GM12878 (cell line): Measurements from ENCODE around the gene GPC6. TPM values are rescaled to one million over a fixed set of nuclear protein-coding genes. Genes with fewer than 3 reads are reported as not detected.

Experiments
- ATAC-seq: fragments of 200-7000 bp; cut with Tn5 transposase; 3 replicates; pipeline ENCODE4 v1.9.1; 2020; ENCODE audit warnings: mild to moderate bottlenecking, moderate library complexity
- BruUV-seq: library from RNA; stranded (reverse); fragments of 400-500 nt; replicated peaks from 2 replicates; lab custom pipeline; 2021; lab: Mats Ljungman, UMichigan
- CTCF ChIA-PET: fragments of 300-600 bp; sonication (Branson Sonifier 250); formaldehyde crosslinking; extraction: SDS; loops from one replicate; lab custom pipeline; 2021; ENCODE audit warnings: inconsistent platforms; lab: Yijun Ruan, JAX
- POLR2A ChIA-PET: fragments of 350-600 bp; formaldehyde crosslinking; extraction: SDS; loops from one replicate; lab custom pipeline; 2021; ENCODE audit warnings: inconsistent platforms; lab: Charles Lee
- RAD21 ChIA-PET: fragments of 300-600 bp; sonication (Branson Sonifier 250); formaldehyde crosslinking; loops from one replicate; lab custom pipeline; 2023; ENCODE audit warnings: antibody characterized with exemption; ENCODE audit not compliant: unreplicated experiment; lab: Charles Lee
- SMC1A ChIA-PET: fragments of 300-600 bp; sonication (Branson Sonifier 250); formaldehyde crosslinking; loops from one replicate; lab custom pipeline; 2023; ENCODE audit not compliant: unreplicated experiment, uncharacterized antibody; lab: Charles Lee
- DNase-seq: peaks from one replicate; pipeline ENCODE4 v3.0.0-alpha.2; 2011; ENCODE audit warnings: low read depth, low spot score
- FAIRE-seq: peaks from 3 replicates; lab custom pipeline; 2011; peaks lifted over from hg19 to GRCh38; lab: Jason Lieb, UNC
- H2AFZ ChIP-seq: 2 replicates; pipeline ENCODE4 v1.6.0; 2011; ENCODE audit warnings: low read depth, low read length, control low read depth; ENCODE audit not compliant: control insufficient read depth
- H3K27ac ChIP-seq: 2 replicates; pipeline ENCODE4 v1.5.1; 2011; ENCODE audit warnings: control low read depth; ENCODE audit not compliant: control insufficient read depth, insufficient read depth
- H3K27me3 ChIP-seq, 2 experiments: replicated peaks in 1 of 2; 2 replicates each; pipeline versions ENCODE4 v1.6.0 to v1.6.1; 2011; ENCODE audit warnings: low read length in 1 of 2; ENCODE audit not compliant: control insufficient read depth in 2 of 2, insufficient read depth in 2 of 2
- H3K36me3 ChIP-seq, 2 experiments: 2 replicates each; pipeline ENCODE4 v1.5.1; 2011; ENCODE audit warnings: low read length in 1 of 2; ENCODE audit not compliant: control insufficient read depth in 2 of 2, insufficient read depth in 2 of 2
- H3K4me1 ChIP-seq: 2 replicates; pipeline ENCODE4 v1.6.1; 2011; ENCODE audit warnings: mild to moderate bottlenecking, low read length, moderate library complexity, mixed read lengths; ENCODE audit not compliant: control insufficient read depth, insufficient read depth
- H3K4me2 ChIP-seq: 2 replicates; pipeline ENCODE4 v1.6.0; 2011; ENCODE audit warnings: control low read depth; ENCODE audit not compliant: control insufficient read depth, insufficient read depth
- H3K4me3 ChIP-seq: fragments of 200-600 bp; sonication (generic); 2 replicates; pipeline ENCODE4 v1.5.1; 2016
- H3K79me2 ChIP-seq: 2 replicates; pipeline ENCODE4 v1.6.0; 2011; ENCODE audit warnings: low read length; ENCODE audit not compliant: control insufficient read depth, insufficient read depth
- H3K9ac ChIP-seq: 2 replicates; pipeline ENCODE4 v1.8.0; 2011; ENCODE audit warnings: low read length, control low read depth, mixed read lengths; ENCODE audit not compliant: control insufficient read depth, insufficient read depth
- H3K9me3 ChIP-seq: replicated peaks from 3 replicates; pipeline ENCODE4 v1.5.1; 2011; ENCODE audit warnings: mild to moderate bottlenecking, low read length; ENCODE audit not compliant: control insufficient read depth, insufficient read depth
- H4K20me1 ChIP-seq: 2 replicates; pipeline ENCODE4 v1.6.0; 2011; ENCODE audit not compliant: control insufficient read depth, insufficient read depth
- MXI1 ChIP-seq: fragments of 150-350 bp; IDR thresholded peaks from 2 replicates; pipeline ENCODE4 v1.6.1; 2011; ENCODE audit warnings: low read depth, mild to moderate bottlenecking, inconsistent platforms, low read length, improper control_type of control experiment
- NR2C2 ChIP-seq: IDR thresholded peaks from 2 replicates; pipeline ENCODE4 v1.6.1; 2011; ENCODE audit warnings: borderline replicate concordance, low read depth; ENCODE audit not compliant: control insufficient read depth, insufficient read length
- SPI1 ChIP-seq: IDR thresholded peaks from 2 replicates; pipeline ENCODE4 v1.6.1; 2011; ENCODE audit warnings: low read depth, mild to moderate bottlenecking, low read length, moderate library complexity, borderline replicate concordance; ENCODE audit not compliant: insufficient read depth
- TAF1 ChIP-seq: IDR thresholded peaks from 2 replicates; pipeline ENCODE4 v1.6.1; 2011; ENCODE audit warnings: mild to moderate bottlenecking, low read depth, low read length, borderline replicate concordance
- TCF3 ChIP-seq: IDR thresholded peaks from 2 replicates; pipeline ENCODE4 v1.6.1; 2012; ENCODE audit warnings: low read depth, mild to moderate bottlenecking, low read length, borderline replicate concordance; ENCODE audit not compliant: insufficient read depth
- ZBTB4 ChIP-seq: fragments of 450-650 bp; formaldehyde crosslinking; IDR thresholded peaks from 2 replicates; pipeline ENCODE4 v1.4.0; 2022; ENCODE audit warnings: mild to moderate bottlenecking, moderate library complexity
- in situ Hi-C: fragments of 300-500 bp; cut with MboI; formaldehyde crosslinking; loops from 9 replicates; pipeline ENCODE4 v1.14.3; 2018; ENCODE audit warnings: mixed read lengths
- intact Hi-C: fragments of 100-400 bp; cut with micrococcal nuclease; formaldehyde crosslinking; loops from one replicate; pipeline ENCODE4 v1.14.2; 2022; ENCODE audit not compliant: unreplicated experiment
- polyA plus RNA-seq, 11 experiments: library from polyadenylated mRNA; depleted of rRNA in 4 of 11; unstranded in 6 of 11; stranded (reverse) in 5 of 11; fragments of >200 nt; fragmentation: Nextera tagmentation in 4 of 11; fragmentation: Illumina TruSeq in 1 of 11; extraction: Ambion mirVana in 4 of 11; extraction: Trizol in 1 of 11; gene quantifications; 1 replicate in 1 of 11; 2 replicates in 10 of 11; pipeline versions ENCODE4 v1.2.1 to v1.2.3, GENCODE V29; 2011 to 2016; ENCODE audit warnings: inconsistent platforms in 2 of 11, missing spikeins in 2 of 11, low read depth in 1 of 11
- total RNA-seq, 4 experiments: library from RNA; depleted of rRNA in 3 of 4; stranded (reverse); fragments of >200 nt in 3 of 4; fragmentation: Illumina TruSeq in 1 of 4; extraction: Trizol in 1 of 4; gene quantifications; 2 replicates each; pipeline versions ENCODE4 v1.2.1 to v1.2.3, GENCODE V29; 2013 to 2021
- TF ChIP-seq, protein P1 (sequence below): fragments of 150-350 bp; IDR thresholded peaks from 2 replicates; pipeline ENCODE4 v1.6.1; 2016; ENCODE audit warnings: low read depth, low read length
- TF ChIP-seq, protein P2 (sequence below): fragments of 450-650 bp; IDR thresholded peaks from 2 replicates; pipeline ENCODE4 v1.6.1; 2016; ENCODE audit warnings: mild to moderate bottlenecking
- TF ChIP-seq, protein P3 (sequence below): fragments of 150-350 bp; IDR thresholded peaks from 2 replicates; pipeline ENCODE4 v1.6.1; 2014; ENCODE audit warnings: mild to moderate bottlenecking, low read depth, low read length
- TF ChIP-seq, protein P4 (sequence below): fragments of 450-650 bp; IDR thresholded peaks from 2 replicates; pipeline ENCODE4 v1.6.1; 2017; ENCODE audit warnings: low read depth, mild to moderate bottlenecking, moderate library complexity

Gene GPC6
- total and polyA plus RNA-seq, 10 of the 15 experiments (the other 5 are each of a cell fraction or from before 2014, with no cell fraction given) = 0.03 to 0.04 (median 0.03) TPM; not detected in 7

GRCh38 chr13:94417294-94417693 lies 1190.7 kb downstream of the GPC6 start:
- H3K79me2 ChIP-seq = no peaks in the 10 kb centered on the region
- H3K27ac ChIP-seq = no peak overlapping the region
- SMC1A ChIA-PET = interaction anchor here (1.0 to 2.3 kb wide), 2 partner anchors 11 to 200 kb away, joined by 4 to 8 read pairs; no protein-coding TSS in a partner anchor
- POLR2A ChIA-PET = no interaction called here
- intact Hi-C loops (no loop called here), in situ Hi-C loops (no loop called here)
- FAIRE-seq (no peak), DNase-seq (no peak), ATAC-seq (no peak)
- no peaks in the 10 kb centered on the region for H3K27me3 ChIP-seq
- H3K36me3 ChIP-seq = no peaks in the 10 kb centered on the region
- no peaks in the 10 kb centered on the region for H4K20me1 ChIP-seq
- no TSS peak for BruUV-seq
- no peak overlapping the region for H3K4me2 ChIP-seq
- H3K4me3 ChIP-seq = no peak overlapping the region
- no peaks in the 10 kb centered on the region for H3K9me3 ChIP-seq
- no peak overlapping the region for H3K9ac ChIP-seq
- RAD21 ChIA-PET = interaction anchor here (0.6 to 0.8 kb wide), 2 partner anchors 11 to 202 kb away, joined by 3 read pairs; no protein-coding TSS in a partner anchor
- CTCF ChIA-PET = interaction anchor here (0.8 to 1.7 kb wide), 3 partner anchors 10 to 19 kb away, joined by 3 to 9 read pairs (median 7); no protein-coding TSS in a partner anchor
- H3K4me1 ChIP-seq = no peaks in the 10 kb centered on the region
- H2AFZ ChIP-seq = no peak overlapping the region
- TF ChIP-seq, protein P1, sequence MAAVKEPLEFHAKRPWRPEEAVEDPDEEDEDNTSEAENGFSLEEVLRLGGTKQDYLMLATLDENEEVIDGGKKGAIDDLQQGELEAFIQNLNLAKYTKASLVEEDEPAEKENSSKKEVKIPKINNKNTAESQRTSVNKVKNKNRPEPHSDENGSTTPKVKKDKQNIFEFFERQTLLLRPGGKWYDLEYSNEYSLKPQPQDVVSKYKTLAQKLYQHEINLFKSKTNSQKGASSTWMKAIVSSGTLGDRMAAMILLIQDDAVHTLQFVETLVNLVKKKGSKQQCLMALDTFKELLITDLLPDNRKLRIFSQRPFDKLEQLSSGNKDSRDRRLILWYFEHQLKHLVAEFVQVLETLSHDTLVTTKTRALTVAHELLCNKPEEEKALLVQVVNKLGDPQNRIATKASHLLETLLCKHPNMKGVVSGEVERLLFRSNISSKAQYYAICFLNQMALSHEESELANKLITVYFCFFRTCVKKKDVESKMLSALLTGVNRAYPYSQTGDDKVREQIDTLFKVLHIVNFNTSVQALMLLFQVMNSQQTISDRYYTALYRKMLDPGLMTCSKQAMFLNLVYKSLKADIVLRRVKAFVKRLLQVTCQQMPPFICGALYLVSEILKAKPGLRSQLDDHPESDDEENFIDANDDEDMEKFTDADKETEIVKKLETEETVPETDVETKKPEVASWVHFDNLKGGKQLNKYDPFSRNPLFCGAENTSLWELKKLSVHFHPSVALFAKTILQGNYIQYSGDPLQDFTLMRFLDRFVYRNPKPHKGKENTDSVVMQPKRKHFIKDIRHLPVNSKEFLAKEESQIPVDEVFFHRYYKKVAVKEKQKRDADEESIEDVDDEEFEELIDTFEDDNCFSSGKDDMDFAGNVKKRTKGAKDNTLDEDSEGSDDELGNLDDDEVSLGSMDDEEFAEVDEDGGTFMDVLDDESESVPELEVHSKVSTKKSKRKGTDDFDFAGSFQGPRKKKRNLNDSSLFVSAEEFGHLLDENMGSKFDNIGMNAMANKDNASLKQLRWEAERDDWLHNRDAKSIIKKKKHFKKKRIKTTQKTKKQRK = no peak
- TF ChIP-seq NR2C2 (no peak), MXI1 (no peak), SPI1 (no peak), TCF3 (no peak), TAF1 (no peak), ZBTB4 (CRISPR knock-in tag) (no peak)
- TF ChIP-seq, protein P2, sequence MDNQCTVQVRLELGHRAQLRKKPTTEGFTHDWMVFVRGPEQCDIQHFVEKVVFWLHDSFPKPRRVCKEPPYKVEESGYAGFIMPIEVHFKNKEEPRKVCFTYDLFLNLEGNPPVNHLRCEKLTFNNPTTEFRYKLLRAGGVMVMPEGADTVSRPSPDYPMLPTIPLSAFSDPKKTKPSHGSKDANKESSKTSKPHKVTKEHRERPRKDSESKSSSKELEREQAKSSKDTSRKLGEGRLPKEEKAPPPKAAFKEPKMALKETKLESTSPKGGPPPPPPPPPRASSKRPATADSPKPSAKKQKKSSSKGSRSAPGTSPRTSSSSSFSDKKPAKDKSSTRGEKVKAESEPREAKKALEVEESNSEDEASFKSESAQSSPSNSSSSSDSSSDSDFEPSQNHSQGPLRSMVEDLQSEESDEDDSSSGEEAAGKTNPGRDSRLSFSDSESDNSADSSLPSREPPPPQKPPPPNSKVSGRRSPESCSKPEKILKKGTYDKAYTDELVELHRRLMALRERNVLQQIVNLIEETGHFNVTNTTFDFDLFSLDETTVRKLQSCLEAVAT = no peak
- TF ChIP-seq, protein P3, sequence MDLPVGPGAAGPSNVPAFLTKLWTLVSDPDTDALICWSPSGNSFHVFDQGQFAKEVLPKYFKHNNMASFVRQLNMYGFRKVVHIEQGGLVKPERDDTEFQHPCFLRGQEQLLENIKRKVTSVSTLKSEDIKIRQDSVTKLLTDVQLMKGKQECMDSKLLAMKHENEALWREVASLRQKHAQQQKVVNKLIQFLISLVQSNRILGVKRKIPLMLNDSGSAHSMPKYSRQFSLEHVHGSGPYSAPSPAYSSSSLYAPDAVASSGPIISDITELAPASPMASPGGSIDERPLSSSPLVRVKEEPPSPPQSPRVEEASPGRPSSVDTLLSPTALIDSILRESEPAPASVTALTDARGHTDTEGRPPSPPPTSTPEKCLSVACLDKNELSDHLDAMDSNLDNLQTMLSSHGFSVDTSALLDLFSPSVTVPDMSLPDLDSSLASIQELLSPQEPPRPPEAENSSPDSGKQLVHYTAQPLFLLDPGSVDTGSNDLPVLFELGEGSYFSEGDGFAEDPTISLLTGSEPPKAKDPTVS = no peak
- TF ChIP-seq, protein P4, sequence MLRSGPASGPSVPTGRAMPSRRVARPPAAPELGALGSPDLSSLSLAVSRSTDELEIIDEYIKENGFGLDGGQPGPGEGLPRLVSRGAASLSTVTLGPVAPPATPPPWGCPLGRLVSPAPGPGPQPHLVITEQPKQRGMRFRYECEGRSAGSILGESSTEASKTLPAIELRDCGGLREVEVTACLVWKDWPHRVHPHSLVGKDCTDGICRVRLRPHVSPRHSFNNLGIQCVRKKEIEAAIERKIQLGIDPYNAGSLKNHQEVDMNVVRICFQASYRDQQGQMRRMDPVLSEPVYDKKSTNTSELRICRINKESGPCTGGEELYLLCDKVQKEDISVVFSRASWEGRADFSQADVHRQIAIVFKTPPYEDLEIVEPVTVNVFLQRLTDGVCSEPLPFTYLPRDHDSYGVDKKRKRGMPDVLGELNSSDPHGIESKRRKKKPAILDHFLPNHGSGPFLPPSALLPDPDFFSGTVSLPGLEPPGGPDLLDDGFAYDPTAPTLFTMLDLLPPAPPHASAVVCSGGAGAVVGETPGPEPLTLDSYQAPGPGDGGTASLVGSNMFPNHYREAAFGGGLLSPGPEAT = no peak
